HG02973 (cell line): ENCODE data around the gene GGPS1.
A peak's percentile ranks its signal among the peaks of the same experiment; 100 is the strongest.
"Not testable (repeated sequence)": the region's sequence is repeated elsewhere in the genome, so short reads cannot be mapped to it uniquely, and the experiment has no call there.

Experiments
- ATAC-seq: cut with Tn5 transposase; IDR thresholded peaks from one replicate; pipeline ENCODE4 v1.9.1; 2021; ENCODE audit warnings: moderate library complexity; ENCODE audit not compliant: unreplicated experiment

Gene GGPS1

DNA sequence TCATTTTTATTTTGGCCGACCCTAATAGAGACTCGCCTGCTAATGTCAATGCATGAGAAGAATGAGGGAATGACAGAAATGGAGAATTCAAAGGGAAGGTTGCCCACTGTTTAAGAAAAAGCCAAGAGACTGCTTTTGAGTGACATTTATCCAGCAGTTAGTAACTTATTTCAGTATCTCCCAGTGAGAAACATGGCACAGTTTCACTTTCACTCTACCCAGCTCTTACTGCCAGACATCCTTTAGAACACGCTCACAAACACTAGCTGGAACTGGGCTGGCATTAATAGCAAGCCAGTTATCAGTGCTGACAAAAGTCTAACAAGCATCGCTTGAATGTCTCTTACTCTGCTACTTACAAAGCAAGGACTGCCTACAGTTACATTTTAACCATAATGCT lies 8.5 kb downstream of the GGPS1 start:
- no peak for ATAC-seq

DNA sequence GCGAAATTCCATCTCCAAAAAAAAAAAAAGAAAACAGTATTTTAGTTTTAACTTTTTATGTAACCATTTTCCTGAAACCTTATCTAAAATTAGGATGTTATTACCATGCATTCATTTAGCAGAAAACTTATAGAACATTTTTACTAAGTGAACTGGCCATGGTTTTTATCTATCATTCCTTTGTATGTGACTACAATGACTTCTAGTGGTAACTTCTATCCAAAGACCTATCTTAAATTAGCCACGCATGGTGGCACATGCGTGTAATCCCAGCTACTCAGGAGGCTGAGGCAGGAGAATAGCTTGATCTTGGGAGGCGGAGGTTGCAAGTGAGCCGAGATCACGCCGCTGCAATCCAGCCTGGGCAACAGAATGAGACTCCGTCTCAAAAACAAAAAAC lies 11.4 kb downstream of the GGPS1 start:
- ATAC-seq = no peak

GRCh38 chr1:235341334-235341733 lies 13.0 kb downstream of the GGPS1 start:
- no peak for ATAC-seq

DNA sequence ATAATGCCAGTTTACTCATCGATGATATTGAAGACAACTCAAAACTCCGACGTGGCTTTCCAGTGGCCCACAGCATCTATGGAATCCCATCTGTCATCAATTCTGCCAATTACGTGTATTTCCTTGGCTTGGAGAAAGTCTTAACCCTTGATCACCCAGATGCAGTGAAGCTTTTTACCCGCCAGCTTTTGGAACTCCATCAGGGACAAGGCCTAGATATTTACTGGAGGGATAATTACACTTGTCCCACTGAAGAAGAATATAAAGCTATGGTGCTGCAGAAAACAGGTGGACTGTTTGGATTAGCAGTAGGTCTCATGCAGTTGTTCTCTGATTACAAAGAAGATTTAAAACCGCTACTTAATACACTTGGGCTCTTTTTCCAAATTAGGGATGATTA lies 13.7 kb downstream of the GGPS1 start:
- ATAC-seq = no peak

- ATAC-seq = no peak
Observed at GRCh38 chr1:235342471-235342870, 14.1 kb downstream of the GGPS1 start.

- ATAC-seq = no peak
Observed at GRCh38 chr1:235343726-235344125, 15.4 kb downstream of the GGPS1 start.

DNA sequence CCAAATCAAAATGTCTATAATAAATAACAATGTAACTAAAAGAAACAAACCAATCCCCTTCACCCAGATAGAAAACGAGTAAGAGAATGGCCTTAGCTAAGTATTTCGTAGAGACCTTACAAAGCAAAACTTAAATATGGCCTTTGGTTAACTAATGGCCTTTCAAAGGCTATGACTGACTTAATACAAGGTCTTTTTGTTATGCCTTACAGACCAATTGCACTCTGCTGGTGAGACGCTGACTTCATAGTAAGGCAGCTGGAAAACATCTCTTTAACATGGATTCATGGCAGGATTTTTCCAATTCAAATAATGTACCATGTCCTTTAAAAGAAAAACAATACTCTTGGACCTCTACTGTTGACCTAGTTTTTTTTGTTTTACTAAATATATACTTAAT lies 23.1 kb downstream of the GGPS1 start:
- ATAC-seq = no peak

- no peak for ATAC-seq
Observed at GRCh38 chr1:235351898-235352297, 23.5 kb downstream of the GGPS1 start.

DNA sequence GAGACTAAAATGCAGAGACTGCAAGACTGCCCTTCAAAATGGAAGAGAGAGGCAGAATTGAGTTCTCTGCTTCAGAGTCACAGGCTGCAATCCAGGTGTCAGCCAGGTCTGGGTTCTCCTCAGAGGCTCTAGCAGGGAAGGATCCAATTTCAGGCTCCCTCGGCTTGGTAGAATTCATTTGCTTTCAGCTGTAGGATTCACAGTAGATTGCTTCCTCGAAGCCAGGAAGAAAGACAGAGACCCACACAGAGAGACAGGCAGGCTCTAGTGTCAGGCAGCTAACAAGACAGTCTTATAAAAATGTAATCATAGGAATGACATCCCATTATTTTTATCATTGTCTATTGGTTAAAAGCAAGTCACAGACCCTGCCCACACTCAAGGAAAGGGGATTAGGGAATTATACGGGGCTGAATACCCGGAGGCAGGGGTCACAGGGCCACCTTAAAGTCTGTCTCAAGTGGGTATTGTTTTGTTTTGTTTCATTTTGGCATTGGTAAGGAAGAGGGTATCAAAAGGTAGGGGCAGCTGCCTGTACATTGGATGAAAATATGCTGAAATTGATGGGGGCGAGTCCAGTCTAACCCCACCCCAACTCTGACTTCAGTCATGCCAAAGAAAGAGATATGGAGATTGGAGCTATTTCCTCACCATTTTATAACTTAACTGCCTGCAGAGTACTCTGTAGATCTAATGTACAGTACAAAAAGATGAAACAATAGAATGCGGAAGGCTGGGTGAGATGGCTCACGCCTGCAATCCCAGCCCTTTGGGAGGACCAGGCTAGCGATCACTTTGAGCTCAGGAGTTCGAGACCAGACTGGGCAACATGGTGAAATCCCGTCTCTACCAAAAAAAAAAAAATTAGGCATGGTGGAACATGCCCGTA lies 29.4 kb downstream of the GGPS1 start:
- ATAC-seq = no peak

DNA sequence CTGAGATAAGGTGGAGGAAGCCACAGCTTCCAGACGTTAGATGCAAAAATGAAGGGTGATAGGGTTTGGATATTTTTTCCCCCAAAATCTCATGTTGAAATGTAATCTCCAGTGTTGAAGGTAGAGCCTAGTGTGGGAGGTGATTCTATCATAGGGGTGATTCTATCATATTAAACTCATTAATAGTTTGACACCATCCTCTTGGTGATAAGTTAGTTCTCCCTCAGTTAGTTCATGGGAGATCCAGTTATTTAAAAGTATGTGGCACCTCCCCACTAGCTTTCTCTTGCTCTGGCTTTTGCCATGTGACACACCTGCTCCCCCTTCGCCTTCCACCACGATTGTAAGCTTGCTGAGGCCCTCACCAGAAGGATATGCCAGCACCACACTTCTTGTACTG lies 30.5 kb downstream of the GGPS1 start:
- no peak for ATAC-seq

DNA sequence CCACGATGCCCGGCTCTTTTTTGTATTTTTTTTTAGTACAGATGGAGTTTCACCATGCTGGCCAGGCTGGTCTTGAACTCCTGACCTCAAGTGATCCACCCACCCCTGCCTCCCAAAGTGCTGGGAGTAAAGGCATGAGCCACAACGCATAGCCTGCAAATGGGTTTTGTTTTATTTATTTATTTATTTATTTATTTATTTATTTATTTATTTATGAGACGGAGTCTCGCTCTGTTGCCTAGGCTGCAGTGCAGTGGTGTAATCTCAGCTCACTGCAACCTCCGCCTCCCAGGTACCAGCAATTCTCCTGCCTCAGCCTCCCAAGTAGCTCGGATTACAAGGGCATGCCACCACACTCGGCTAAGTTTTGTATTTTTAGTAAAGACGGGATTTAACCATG lies 35.8 kb downstream of the GGPS1 start:
- ATAC-seq = not testable (repeated sequence)

- no peak for ATAC-seq
Observed at GRCh38 chr1:235366286-235366685, 37.9 kb downstream of the GGPS1 start.

GRCh38 chr1:235367000-235367908 lies 38.9 kb downstream of the GGPS1 start, which contains the start of gene TBCE:
Gene TBCE (plus strand): TSS chr1:235367427. CDS start chr1:235380050, 12,623 bp downstream.
- peak; percentile 100 for ATAC-seq

DNA sequence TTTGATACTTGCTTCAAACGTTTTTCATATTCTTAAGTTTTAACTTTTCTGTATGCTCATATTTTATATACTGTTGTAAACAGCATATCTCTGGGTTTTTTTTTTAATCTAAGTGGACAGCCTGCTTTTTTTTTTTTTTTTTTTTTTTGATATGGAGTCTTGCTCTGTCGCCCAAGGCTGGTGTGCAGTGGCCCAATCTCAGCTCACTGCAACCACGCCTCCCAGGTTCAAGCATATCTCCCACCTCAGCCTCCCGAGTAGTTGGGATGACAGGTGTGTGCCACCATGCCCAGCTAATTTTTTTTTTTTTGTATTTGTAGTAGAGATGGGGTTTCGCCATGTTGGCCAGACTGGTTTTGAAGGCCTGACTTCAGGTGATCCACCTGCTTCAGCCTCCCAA lies 40.1 kb downstream of the GGPS1 start:
- ATAC-seq = no peak

DNA sequence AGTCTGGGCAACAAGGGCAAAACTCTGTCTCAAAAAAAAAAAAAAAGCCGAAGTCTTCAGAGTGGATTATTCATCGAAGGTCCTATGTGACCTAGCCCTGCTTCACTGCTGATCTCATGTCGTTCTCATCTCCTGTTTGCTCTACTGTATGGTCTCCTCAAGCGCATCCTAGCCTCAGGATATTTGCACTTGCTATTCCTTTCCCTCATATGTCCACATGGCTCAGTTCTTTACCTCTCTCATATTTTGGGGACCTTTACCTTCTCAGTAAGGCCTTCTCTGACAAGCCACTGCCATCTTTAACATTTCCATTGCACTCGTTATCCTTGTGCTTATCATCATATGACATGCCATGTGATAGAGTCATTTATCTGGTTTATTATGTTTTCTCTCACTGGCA lies 41.4 kb downstream of the GGPS1 start:
- no peak for ATAC-seq

GRCh38 chr1:235375919-235376605 lies 47.7 kb downstream of the GGPS1 start:
- ATAC-seq = no peak

DNA sequence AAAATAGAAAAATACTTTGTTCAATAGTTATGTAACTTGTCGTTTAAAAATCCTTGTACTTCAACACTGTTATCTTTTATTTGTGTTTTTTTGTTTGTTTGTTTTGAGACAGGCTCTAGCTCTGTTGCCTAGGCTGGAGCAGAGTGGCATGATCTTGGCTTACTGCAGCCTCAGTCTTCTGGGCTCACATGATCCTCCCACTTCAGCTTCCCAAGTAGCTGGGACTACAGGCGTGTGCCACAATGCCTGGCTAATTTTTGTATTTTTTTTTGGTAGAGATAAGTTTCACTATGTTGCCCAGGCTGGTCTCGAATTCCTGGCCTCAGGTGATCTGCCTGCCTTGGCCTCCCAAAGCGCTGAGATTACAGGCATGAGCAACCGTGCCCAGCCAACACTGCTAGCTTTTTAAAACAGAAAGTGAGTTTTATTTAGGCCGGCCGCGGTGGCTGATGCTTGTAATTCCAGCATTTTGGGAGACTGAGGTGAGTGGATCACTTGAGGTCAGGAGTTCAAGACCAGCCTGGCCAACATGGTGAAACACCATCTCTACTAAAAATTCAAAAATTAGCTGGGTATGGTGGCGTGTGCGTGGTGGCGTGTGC lies 49.9 kb downstream of the GGPS1 start:
- ATAC-seq = not testable (repeated sequence)

DNA sequence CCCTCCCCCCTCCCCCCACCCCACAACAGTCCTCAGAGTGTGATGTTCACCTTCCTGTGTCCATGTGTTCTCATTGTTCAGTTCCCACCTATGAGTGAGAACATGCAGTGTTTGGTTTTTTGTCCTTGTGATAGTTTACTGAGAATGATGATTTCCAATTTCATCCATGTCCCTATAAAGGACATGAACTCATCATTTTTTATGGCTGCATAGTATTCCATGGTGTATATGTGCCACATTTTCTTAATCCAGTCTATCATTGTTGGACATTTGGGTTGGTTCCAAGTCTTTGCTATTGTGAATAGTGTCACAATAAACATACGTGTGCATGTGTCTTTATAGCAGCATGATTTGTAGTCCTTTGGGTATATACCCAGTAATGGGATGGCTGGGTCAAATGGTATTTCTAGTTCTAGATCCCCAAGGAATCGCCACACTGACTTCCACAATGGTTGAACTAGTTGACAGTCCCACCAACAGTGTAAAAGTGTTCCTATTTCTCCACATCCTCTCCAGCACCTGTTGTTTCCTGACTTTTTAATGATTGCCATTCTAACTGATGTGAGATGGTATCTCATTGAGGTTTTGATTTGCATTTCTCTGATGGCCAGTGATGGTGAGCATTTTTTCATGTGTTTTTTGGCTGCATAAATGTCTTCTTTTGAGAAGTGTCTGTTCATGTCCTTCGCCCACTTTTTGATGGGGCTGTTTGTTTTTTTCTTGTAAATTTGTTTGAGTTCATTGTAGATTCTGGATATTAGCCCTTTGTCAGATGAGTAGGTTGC lies 53.8 kb downstream of the GGPS1 start:
- ATAC-seq = not testable (repeated sequence)

- ATAC-seq = not testable (repeated sequence)
Observed at GRCh38 chr1:235385633-235386032, 57.3 kb downstream of the GGPS1 start.

DNA sequence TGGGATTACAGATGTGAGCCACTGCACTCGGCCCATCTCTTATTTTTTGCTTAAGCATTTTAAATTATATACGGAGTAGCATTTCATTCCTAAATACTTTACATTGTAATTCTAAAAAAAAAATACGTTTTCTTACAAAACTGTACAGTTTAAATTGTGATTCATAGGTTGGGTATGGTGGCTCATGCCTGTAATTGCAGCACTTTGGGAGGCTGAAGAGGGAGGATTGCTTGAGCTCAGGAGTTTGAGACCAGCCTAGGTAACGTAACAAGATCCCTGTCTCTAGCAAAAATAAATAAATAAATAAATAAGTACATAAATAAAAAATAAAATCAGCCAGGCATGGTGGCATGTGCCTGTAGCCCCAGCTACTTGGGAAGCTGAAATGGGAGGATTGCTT lies 63.5 kb downstream of the GGPS1 start:
- ATAC-seq = no peak
